GM12878 (cell line): ENCODE data around the gene FMOD. TPM values are rescaled to one million over a fixed set of nuclear protein-coding genes. Genes with fewer than 3 reads are reported as not detected.

Experiments used
- ATAC-seq: fragments of 200-7000 bp; cut with Tn5 transposase; 3 replicates; pipeline ENCODE4 v1.9.1; 2020; ENCODE audit warnings: mild to moderate bottlenecking, moderate library complexity
- BruUV-seq: library from RNA; stranded (reverse); fragments of 400-500 nt; replicated peaks from 2 replicates; lab custom pipeline; 2021; lab: Mats Ljungman, UMichigan
- CTCF ChIA-PET: fragments of 300-600 bp; sonication (Branson Sonifier 250); formaldehyde crosslinking; extraction: SDS; loops from one replicate; lab custom pipeline; 2021; ENCODE audit warnings: inconsistent platforms; lab: Yijun Ruan, JAX
- POLR2A ChIA-PET: fragments of 350-600 bp; formaldehyde crosslinking; extraction: SDS; loops from one replicate; lab custom pipeline; 2021; ENCODE audit warnings: inconsistent platforms; lab: Charles Lee
- RAD21 ChIA-PET: fragments of 300-600 bp; sonication (Branson Sonifier 250); formaldehyde crosslinking; loops from one replicate; lab custom pipeline; 2023; ENCODE audit warnings: antibody characterized with exemption; ENCODE audit not compliant: unreplicated experiment; lab: Charles Lee
- SMC1A ChIA-PET: fragments of 300-600 bp; sonication (Branson Sonifier 250); formaldehyde crosslinking; loops from one replicate; lab custom pipeline; 2023; ENCODE audit not compliant: unreplicated experiment, uncharacterized antibody; lab: Charles Lee
- DNase-seq: peaks from one replicate; pipeline ENCODE4 v3.0.0-alpha.2; 2011; ENCODE audit warnings: low read depth, low spot score
- FAIRE-seq: peaks from 3 replicates; lab custom pipeline; 2011; peaks lifted over from hg19 to GRCh38; lab: Jason Lieb, UNC
- H2AFZ ChIP-seq: 2 replicates; pipeline ENCODE4 v1.6.0; 2011; ENCODE audit warnings: low read depth, low read length, control low read depth; ENCODE audit not compliant: control insufficient read depth
- H3K27ac ChIP-seq: 2 replicates; pipeline ENCODE4 v1.5.1; 2011; ENCODE audit warnings: control low read depth; ENCODE audit not compliant: control insufficient read depth, insufficient read depth
- H3K27me3 ChIP-seq, 2 experiments: replicated peaks in 1 of 2; 2 replicates each; pipeline versions ENCODE4 v1.6.0 to v1.6.1; 2011; ENCODE audit warnings: low read length in 1 of 2; ENCODE audit not compliant: control insufficient read depth in 2 of 2, insufficient read depth in 2 of 2
- H3K36me3 ChIP-seq, 2 experiments: 2 replicates each; pipeline ENCODE4 v1.5.1; 2011; ENCODE audit warnings: low read length in 1 of 2; ENCODE audit not compliant: control insufficient read depth in 2 of 2, insufficient read depth in 2 of 2
- H3K4me1 ChIP-seq: 2 replicates; pipeline ENCODE4 v1.6.1; 2011; ENCODE audit warnings: mild to moderate bottlenecking, low read length, moderate library complexity, mixed read lengths; ENCODE audit not compliant: control insufficient read depth, insufficient read depth
- H3K4me2 ChIP-seq: 2 replicates; pipeline ENCODE4 v1.6.0; 2011; ENCODE audit warnings: control low read depth; ENCODE audit not compliant: control insufficient read depth, insufficient read depth
- H3K4me3 ChIP-seq: fragments of 200-600 bp; sonication (generic); 2 replicates; pipeline ENCODE4 v1.5.1; 2016
- H3K79me2 ChIP-seq: 2 replicates; pipeline ENCODE4 v1.6.0; 2011; ENCODE audit warnings: low read length; ENCODE audit not compliant: control insufficient read depth, insufficient read depth
- H3K9ac ChIP-seq: 2 replicates; pipeline ENCODE4 v1.8.0; 2011; ENCODE audit warnings: low read length, control low read depth, mixed read lengths; ENCODE audit not compliant: control insufficient read depth, insufficient read depth
- H3K9me3 ChIP-seq: replicated peaks from 3 replicates; pipeline ENCODE4 v1.5.1; 2011; ENCODE audit warnings: mild to moderate bottlenecking, low read length; ENCODE audit not compliant: control insufficient read depth, insufficient read depth
- H4K20me1 ChIP-seq: 2 replicates; pipeline ENCODE4 v1.6.0; 2011; ENCODE audit not compliant: control insufficient read depth, insufficient read depth
- EP300 ChIP-seq, 2 experiments: fragments of 150-350 bp in 1 of 2; IDR thresholded peaks; 2 replicates each; pipeline ENCODE4 v1.6.1; 2011 to 2012; ENCODE audit warnings: low read depth in 2 of 2, low read length in 2 of 2, borderline replicate concordance in 1 of 2, improper control_type of control experiment in 1 of 2, inconsistent platforms in 1 of 2; ENCODE audit not compliant: control insufficient read depth in 1 of 2
- ESRRA ChIP-seq: IDR thresholded peaks from 2 replicates; pipeline ENCODE4 v1.6.1; 2012; ENCODE audit warnings: mild to moderate bottlenecking, low read length, improper control_type of control experiment
- FOS ChIP-seq: IDR thresholded peaks from 3 replicates; pipeline ENCODE4 v1.6.1; 2011; ENCODE audit warnings: borderline replicate concordance; ENCODE audit not compliant: insufficient read length; ENCODE audit errors: extremely low read depth
- HDGF ChIP-seq: fragments of 450-650 bp; IDR thresholded peaks from 2 replicates; pipeline ENCODE4 v1.6.1; 2016; ENCODE audit warnings: antibody characterized with exemption
- IRF5 ChIP-seq: fragments of 450-650 bp; IDR thresholded peaks from 2 replicates; pipeline ENCODE4 v1.6.1; 2017; ENCODE audit warnings: borderline replicate concordance
- KLF5 ChIP-seq: fragments of 450-650 bp; IDR thresholded peaks from 2 replicates; pipeline ENCODE4 v1.6.1; 2014; ENCODE audit warnings: mild to moderate bottlenecking; ENCODE audit not compliant: partially characterized antibody
- NR2F1 ChIP-seq: fragments of 450-650 bp; conservative IDR thresholded peaks from 2 replicates; pipeline ENCODE4 v1.6.1; 2017; ENCODE audit warnings: mild to moderate bottlenecking
- SMAD1 ChIP-seq: fragments of 450-650 bp; IDR thresholded peaks from 2 replicates; pipeline ENCODE4 v1.6.1; 2018; ENCODE audit warnings: mild to moderate bottlenecking, low read depth; ENCODE audit not compliant: partially characterized antibody
- ZNF207 ChIP-seq: fragments of 450-650 bp; IDR thresholded peaks from 2 replicates; pipeline ENCODE4 v1.6.1; 2014; ENCODE audit warnings: antibody characterized with exemption, mild to moderate bottlenecking, borderline replicate concordance
- ZNF24 ChIP-seq: fragments of 450-650 bp; IDR thresholded peaks from 2 replicates; pipeline ENCODE4 v1.6.1; 2017; ENCODE audit warnings: antibody characterized with exemption, mild to moderate bottlenecking
- ZNF274 ChIP-seq: IDR thresholded peaks from one replicate; pipeline ENCODE4 v1.8.0; 2011; ENCODE audit not compliant: insufficient read length, insufficient read depth
- WGBS: methylation state at CpG from one replicate; pipeline ENCODE4 v1.1.6; 2016; ENCODE audit warnings: low lambda C conversion rate; ENCODE audit not compliant: insufficient replicate concordance, insufficient coverage; ENCODE audit errors: missing lambda C conversion rate; 5-methylcytosine and 5-hydroxymethylcytosine counted together
- in situ Hi-C: fragments of 300-500 bp; cut with MboI; formaldehyde crosslinking; loops from 9 replicates; pipeline ENCODE4 v1.14.3; 2018; ENCODE audit warnings: mixed read lengths
- intact Hi-C: fragments of 100-400 bp; cut with micrococcal nuclease; formaldehyde crosslinking; loops from one replicate; pipeline ENCODE4 v1.14.2; 2022; ENCODE audit not compliant: unreplicated experiment
- polyA plus RNA-seq, 11 experiments: library from polyadenylated mRNA; depleted of rRNA in 4 of 11; unstranded in 6 of 11; stranded (reverse) in 5 of 11; fragments of >200 nt; fragmentation: Nextera tagmentation in 4 of 11; fragmentation: Illumina TruSeq in 1 of 11; extraction: Ambion mirVana in 4 of 11; extraction: Trizol in 1 of 11; gene quantifications; 1 replicate in 1 of 11; 2 replicates in 10 of 11; pipeline versions ENCODE4 v1.2.1 to v1.2.3, GENCODE V29; 2011 to 2016; ENCODE audit warnings: inconsistent platforms in 2 of 11, missing spikeins in 2 of 11, low read depth in 1 of 11
- total RNA-seq, 4 experiments: library from RNA; depleted of rRNA in 3 of 4; stranded (reverse); fragments of >200 nt in 3 of 4; fragmentation: Illumina TruSeq in 1 of 4; extraction: Trizol in 1 of 4; gene quantifications; 2 replicates each; pipeline versions ENCODE4 v1.2.1 to v1.2.3, GENCODE V29; 2013 to 2021
- TF ChIP-seq, protein P1 (sequence below): fragments of 450-650 bp; IDR thresholded peaks from 2 replicates; pipeline ENCODE4 v1.6.1; 2017; ENCODE audit warnings: mild to moderate bottlenecking, moderate library complexity

The FMOD gene
- total and polyA plus RNA-seq, 10 of the 15 experiments (the other 5 are each of a cell fraction or from before 2014, with no cell fraction given): 0.03 to 0.26 (median 0.11) TPM; not detected in 7

DNA sequence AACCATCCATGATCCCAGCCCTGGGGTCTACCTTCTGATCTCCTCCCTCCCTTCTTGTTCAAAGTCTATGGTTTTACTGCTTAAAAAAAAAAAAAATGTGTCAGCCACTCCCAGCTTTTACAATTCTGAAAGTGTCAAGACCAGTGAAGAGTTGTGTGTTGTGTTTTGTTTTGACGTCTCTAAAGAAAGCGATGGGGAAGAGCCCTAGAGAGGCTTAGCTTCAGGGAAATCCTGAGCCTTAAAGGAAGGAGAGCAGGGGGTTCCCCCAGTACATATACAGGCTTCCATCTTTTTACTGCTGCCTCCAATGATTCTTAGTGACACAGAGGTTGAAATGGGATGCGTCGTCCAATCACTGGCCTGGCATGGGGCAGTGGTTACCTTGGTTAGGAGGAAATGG is 13.9 kb upstream of the FMOD start (continued):
- TF ChIP-seq, protein P1, sequence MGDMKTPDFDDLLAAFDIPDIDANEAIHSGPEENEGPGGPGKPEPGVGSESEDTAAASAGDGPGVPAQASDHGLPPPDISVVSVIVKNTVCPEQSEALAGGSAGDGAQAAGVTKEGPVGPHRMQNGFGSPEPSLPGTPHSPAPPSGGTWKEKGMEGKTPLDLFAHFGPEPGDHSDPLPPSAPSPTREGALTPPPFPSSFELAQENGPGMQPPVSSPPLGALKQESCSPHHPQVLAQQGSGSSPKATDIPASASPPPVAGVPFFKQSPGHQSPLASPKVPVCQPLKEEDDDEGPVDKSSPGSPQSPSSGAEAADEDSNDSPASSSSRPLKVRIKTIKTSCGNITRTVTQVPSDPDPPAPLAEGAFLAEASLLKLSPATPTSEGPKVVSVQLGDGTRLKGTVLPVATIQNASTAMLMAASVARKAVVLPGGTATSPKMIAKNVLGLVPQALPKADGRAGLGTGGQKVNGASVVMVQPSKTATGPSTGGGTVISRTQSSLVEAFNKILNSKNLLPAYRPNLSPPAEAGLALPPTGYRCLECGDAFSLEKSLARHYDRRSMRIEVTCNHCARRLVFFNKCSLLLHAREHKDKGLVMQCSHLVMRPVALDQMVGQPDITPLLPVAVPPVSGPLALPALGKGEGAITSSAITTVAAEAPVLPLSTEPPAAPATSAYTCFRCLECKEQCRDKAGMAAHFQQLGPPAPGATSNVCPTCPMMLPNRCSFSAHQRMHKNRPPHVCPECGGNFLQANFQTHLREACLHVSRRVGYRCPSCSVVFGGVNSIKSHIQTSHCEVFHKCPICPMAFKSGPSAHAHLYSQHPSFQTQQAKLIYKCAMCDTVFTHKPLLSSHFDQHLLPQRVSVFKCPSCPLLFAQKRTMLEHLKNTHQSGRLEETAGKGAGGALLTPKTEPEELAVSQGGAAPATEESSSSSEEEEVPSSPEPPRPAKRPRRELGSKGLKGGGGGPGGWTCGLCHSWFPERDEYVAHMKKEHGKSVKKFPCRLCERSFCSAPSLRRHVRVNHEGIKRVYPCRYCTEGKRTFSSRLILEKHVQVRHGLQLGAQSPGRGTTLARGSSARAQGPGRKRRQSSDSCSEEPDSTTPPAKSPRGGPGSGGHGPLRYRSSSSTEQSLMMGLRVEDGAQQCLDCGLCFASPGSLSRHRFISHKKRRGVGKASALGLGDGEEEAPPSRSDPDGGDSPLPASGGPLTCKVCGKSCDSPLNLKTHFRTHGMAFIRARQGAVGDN: no peak
- TF ChIP-seq NR2F1 (no peak), SMAD1 (no peak)

DNA sequence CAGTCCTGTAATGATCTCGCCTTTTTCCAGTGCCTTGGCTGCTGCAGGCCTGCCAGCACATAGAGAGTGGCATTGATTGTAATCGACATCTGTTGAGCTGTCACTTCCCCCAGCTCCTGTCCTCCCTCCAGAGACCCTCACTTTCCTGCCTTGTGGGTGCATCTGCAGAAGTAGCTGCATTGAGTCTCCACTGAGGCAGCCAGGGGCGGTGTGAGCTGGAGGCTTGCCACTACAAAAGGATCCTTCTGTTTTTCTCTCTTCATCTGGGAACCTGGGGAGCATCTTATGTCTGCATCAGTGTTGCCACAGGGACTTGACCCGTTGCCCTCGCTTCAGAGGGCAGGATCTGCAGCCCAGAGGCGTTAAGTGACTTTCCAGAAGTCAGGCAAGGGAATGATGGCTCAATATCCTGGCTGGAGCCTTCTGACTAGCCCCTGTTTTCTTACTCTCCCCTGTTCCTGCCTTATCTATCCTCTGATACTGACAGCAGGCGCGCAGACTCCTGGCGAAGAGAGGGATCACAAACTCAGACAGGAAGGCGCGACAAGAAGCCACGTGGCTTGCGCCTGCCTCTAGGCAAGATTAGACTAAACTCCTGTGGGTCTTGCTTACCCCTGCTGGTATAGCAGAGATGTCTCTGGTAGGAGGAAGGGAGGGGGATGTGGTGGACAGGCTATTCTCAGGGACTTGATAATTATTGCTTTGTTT is 13.3 kb upstream of the FMOD start:
- H3K4me3 ChIP-seq: no peak overlapping the region
- H3K36me3 ChIP-seq: no peaks in the 10 kb centered on the region
- H3K27ac ChIP-seq: no peak overlapping the region
- H3K4me2 ChIP-seq: no peak overlapping the region
- CTCF ChIA-PET: interaction anchor here (1.2 to 15.0 kb wide), 4 partner anchors 15 to 97 kb away, joined by 4 to 184 read pairs (median 20); no protein-coding TSS in a partner anchor
- H3K79me2 ChIP-seq: no peaks in the 10 kb centered on the region
- WGBS: 48% methylated on average over 13 of the region's 13 CpGs
- intact Hi-C loops (no loop called here), in situ Hi-C loops (no loop called here)
- peaks cover 0 to under 1% of the 10 kb centered on the region in 2 experiments; a peak in 3 of 4 replicates for H3K27me3 ChIP-seq
- BruUV-seq: no TSS peak
- RAD21 ChIA-PET: interaction anchor here (0.6 to 1.1 kb wide), 5 partner anchors 17 to 76 kb away, joined by 3 to 4 read pairs (median 3); partner anchors contain the start of gene BTG2
- H3K4me1 ChIP-seq: no peaks in the 10 kb centered on the region
- ATAC-seq (no peak), FAIRE-seq (no peak), DNase-seq (no peak)
- H2AFZ ChIP-seq: no peak overlapping the region
- SMC1A ChIA-PET: interaction anchor here (1.8 to 3.3 kb wide), 2 partner anchors 15 to 24 kb away, joined by 6 to 15 read pairs; no protein-coding TSS in a partner anchor
- TF ChIP-seq HDGF (no peak), ZNF274 (no peak), KLF5 (no peak), EP300 (IDR thresholded peaks at IDR 0.05; ENCODE audit: borderline replicate concordance in 1 of 2, control insufficient read depth in 1 of 2, low read depth in 2 of 2, low read length in 2 of 2) (no peak), ZNF207 (no peak), FOS (no peak), IRF5 (no peak), ZNF24 (no peak), ESRRA (no peak)
- H3K9ac ChIP-seq: no peak overlapping the region
- H3K9me3 ChIP-seq: no peaks in the 10 kb centered on the region
- H4K20me1 ChIP-seq: no peaks in the 10 kb centered on the region
- POLR2A ChIA-PET: interaction anchor here (1.1 to 1.5 kb wide), 3 partner anchors 15 to 66 kb away, joined by 3 to 9 read pairs (median 5); no protein-coding TSS in a partner anchor
